ENCODE measurements around the gene JPT2. TPM values are rescaled to one million over a fixed set of nuclear protein-coding genes. Genes with fewer than 3 reads are reported as not detected.

Gene JPT2
- total and polyA plus RNA-seq, 10 of the 15 experiments (the other 5 are each of a cell fraction or from before 2014, with no cell fraction given) = 11.7 to 78.4 (median 48.4) TPM

DNA sequence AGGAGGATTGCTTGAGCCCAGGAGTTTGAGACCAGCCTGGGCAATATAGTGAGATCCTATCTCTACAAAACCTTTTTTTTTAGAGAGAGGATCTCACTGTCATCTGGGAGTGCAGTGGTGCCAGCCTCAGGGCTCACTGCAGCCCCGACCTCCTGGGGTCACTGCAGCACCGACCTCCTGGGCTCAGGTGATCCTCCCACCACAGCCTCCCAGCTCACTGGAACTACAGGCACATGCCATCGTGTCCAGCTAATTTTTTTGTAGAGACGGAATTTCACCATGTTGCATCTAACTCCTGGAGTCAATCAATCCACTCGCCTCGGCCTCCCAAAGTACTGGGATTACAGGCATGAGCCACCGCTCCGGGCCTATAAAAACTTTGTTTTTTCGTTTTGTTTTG lies 43.3 kb downstream of the JPT2 start:
- Histone ChIP-seq H3K9me3 (replicated peaks; ENCODE audit: control insufficient read depth, insufficient read depth, low read length) (no peaks in the 10 kb centered on the region), H4K20me1 (ENCODE audit: control insufficient read depth, insufficient read depth) (no peaks in the 10 kb centered on the region), H3K36me3 (ENCODE audit: control insufficient read depth in 2 of 2, insufficient read depth in 2 of 2, low read length in 1 of 2) (peaks cover 4 to 5% of the 10 kb centered on the region in 2 experiments), H2AFZ (ENCODE audit: control insufficient read depth, low read depth, low read length) (no peak overlapping the region), H3K79me2 (ENCODE audit: control insufficient read depth, insufficient read depth, low read length) (peaks cover 9% of the 10 kb centered on the region), H3K9ac (ENCODE audit: control insufficient read depth, insufficient read depth, low read length) (no peak overlapping the region), H3K4me1 (ENCODE audit: control insufficient read depth, insufficient read depth, low read length) (peaks cover 45% of the 10 kb centered on the region), H3K27me3 (replicated peaks in 1 of 2; ENCODE audit: control insufficient read depth in 2 of 2, insufficient read depth in 2 of 2, low read length in 1 of 2) (no peaks in the 10 kb centered on the region), H3K4me2 (ENCODE audit: control insufficient read depth, insufficient read depth) (no peak overlapping the region), H3K4me3 (no peak overlapping the region), H3K27ac (ENCODE audit: control insufficient read depth, insufficient read depth) (no peak overlapping the region)
- POLR2A ChIA-PET = interaction anchor here (1.3 kb wide), 1 partner anchor 15 kb away, joined by 5 read pairs; the partner anchor contains the start of gene MAPK8IP3
- TF ChIP-seq RAD51 (IDR thresholded peaks at IDR 0.05) (no peak), HDAC2 (IDR thresholded peaks at IDR 0.05) (no peak), MTA2 (IDR thresholded peaks at IDR 0.05; ENCODE audit: low read depth) (no peak), MEF2B (IDR thresholded peaks at IDR 0.05; ENCODE audit: partially characterized antibody, poor library complexity, severe bottlenecking) (no peak), CHD2 (IDR thresholded peaks at IDR 0.05; ENCODE audit: borderline replicate concordance, low read depth, low read length) (no peak), YY1 (IDR thresholded peaks at IDR 0.05; ENCODE audit: low read depth, low read length) (no peak), POLR2A (IDR thresholded peaks at IDR 0.05; ENCODE audit: low read depth, low read length) (no peak), NR2C2 (IDR thresholded peaks at IDR 0.05; ENCODE audit: borderline replicate concordance, control insufficient read depth, insufficient read length, low read depth) (no peak)
- TF ChIP-seq, protein P1, sequence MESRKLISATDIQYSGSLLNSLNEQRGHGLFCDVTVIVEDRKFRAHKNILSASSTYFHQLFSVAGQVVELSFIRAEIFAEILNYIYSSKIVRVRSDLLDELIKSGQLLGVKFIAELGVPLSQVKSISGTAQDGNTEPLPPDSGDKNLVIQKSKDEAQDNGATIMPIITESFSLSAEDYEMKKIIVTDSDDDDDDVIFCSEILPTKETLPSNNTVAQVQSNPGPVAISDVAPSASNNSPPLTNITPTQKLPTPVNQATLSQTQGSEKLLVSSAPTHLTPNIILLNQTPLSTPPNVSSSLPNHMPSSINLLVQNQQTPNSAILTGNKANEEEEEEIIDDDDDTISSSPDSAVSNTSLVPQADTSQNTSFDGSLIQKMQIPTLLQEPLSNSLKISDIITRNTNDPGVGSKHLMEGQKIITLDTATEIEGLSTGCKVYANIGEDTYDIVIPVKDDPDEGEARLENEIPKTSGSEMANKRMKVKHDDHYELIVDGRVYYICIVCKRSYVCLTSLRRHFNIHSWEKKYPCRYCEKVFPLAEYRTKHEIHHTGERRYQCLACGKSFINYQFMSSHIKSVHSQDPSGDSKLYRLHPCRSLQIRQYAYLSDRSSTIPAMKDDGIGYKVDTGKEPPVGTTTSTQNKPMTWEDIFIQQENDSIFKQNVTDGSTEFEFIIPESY (IDR thresholded peaks at IDR 0.05) = no peak
- CTCF ChIA-PET = interaction anchor here (1.7 kb wide), 1 partner anchor 20 kb away, joined by 3 read pairs; no protein-coding TSS in a partner anchor
- ATAC-seq = no peak
- DNase-seq (ENCODE audit: low read depth, low spot score) = no peak
- RAD21 ChIA-PET (ENCODE audit: unreplicated experiment) = interaction anchor here (0.6 to 1.2 kb wide), 2 partner anchors 44 to 1042 kb away, joined by 3 to 4 read pairs; partner anchors contain the start of gene JPT2
- no TSS peak for BruUV-seq (replicated peaks)
- FAIRE-seq = no peak
- intact Hi-C loops (cut with micrococcal nuclease; ENCODE audit: unreplicated experiment) (loop anchor here (2.0 kb wide), 1 partner anchor 15 kb away; the partner anchor contains the start of gene MAPK8IP3), in situ Hi-C loops (cut with MboI) (no loop called here)
- SMC1A ChIA-PET (ENCODE audit: uncharacterized antibody, unreplicated experiment) = interaction anchor here (0.9 kb wide), 1 partner anchor 49 kb away, joined by 3 read pairs; no protein-coding TSS in a partner anchor
- 96% methylated on average over 9 of the region's 9 CpGs for WGBS (ENCODE audit: insufficient coverage, insufficient replicate concordance, low lambda C conversion rate, missing lambda C conversion rate)
